ENCODE results near the gene SLC9C2. TPM values are rescaled to one million over a fixed set of nuclear protein-coding genes. Genes with fewer than 3 reads are reported as not detected.

SLC9C2 gene
- polyA plus RNA-seq, 1 donor from 2014 or later: 0.31 TPM

DNA sequence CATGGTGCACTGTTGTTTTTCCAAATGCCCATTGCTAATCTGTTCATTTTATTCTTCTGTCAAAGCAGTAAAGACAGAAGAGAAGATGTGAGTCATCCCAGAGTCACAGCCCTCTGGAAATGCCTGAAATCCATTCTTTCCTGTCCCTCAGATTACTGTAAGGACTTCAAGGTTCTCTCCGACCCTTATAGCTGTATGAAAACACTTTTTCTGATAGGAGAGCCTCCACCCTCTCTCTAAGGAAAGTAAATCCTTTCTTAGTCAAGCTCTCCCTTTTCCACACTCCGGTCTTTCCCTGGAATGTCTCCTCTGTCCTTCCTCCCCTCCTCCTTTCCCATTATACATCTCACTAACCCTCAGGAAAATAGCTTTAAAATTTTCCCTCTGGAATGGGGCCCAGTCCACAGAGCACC lies 129.3 kb downstream of the SLC9C2 start:
- Histone ChIP-seq H3K79me2 (replicated peaks; ENCODE audit: insufficient read depth, low read length) (peaks cover 8% of the 10 kb centered on the region), H3K27ac (ENCODE audit: low read length) (no peak overlapping the region), H3K27me3 (ENCODE audit: insufficient read depth, low read depth, low read length) (no peaks in the 10 kb centered on the region), H3K4me3 (ENCODE audit: low read length) (no peak overlapping the region), H3K9ac (ENCODE audit: low read length) (no peak overlapping the region), H3K4me2 (ENCODE audit: low read length) (no peak overlapping the region), H3K9me2 (ENCODE audit: insufficient read depth, low read length) (no peaks in the 10 kb centered on the region), H4K20me1 (ENCODE audit: insufficient read depth) (no peaks in the 10 kb centered on the region), H3K36me3 (ENCODE audit: insufficient read depth, low read length) (no peaks in the 10 kb centered on the region), H2AFZ (ENCODE audit: low read depth, low read length) (no peak overlapping the region), H3K9me3 (ENCODE audit: low read length) (no peaks in the 10 kb centered on the region), H3F3A (ENCODE audit: insufficient read depth, low read length, poor library complexity, severe bottlenecking) (no peaks in the 10 kb centered on the region)
- TF ChIP-seq EZH2 (IDR thresholded peaks at IDR 0.05; ENCODE audit: borderline replicate concordance, insufficient read depth, low read length, poor library complexity, severe bottlenecking) (no peak), EP300 (conservative IDR thresholded peaks at IDR 0.05; ENCODE audit: poor library complexity, severe bottlenecking) (no peak), RAD21 (conservative IDR thresholded peaks at IDR 0.05) (no peak), MXI1 (conservative IDR thresholded peaks at IDR 0.05; ENCODE audit: poor library complexity, severe bottlenecking) (no peak), POLR2AphosphoS5 (IDR thresholded peaks at IDR 0.05) (no peak), SMC3 (conservative IDR thresholded peaks at IDR 0.05; ENCODE audit: poor library complexity) (no peak), TAF1 (IDR thresholded peaks at IDR 0.05; ENCODE audit: low read depth) (no peak)
- TF ChIP-seq, protein P1, sequence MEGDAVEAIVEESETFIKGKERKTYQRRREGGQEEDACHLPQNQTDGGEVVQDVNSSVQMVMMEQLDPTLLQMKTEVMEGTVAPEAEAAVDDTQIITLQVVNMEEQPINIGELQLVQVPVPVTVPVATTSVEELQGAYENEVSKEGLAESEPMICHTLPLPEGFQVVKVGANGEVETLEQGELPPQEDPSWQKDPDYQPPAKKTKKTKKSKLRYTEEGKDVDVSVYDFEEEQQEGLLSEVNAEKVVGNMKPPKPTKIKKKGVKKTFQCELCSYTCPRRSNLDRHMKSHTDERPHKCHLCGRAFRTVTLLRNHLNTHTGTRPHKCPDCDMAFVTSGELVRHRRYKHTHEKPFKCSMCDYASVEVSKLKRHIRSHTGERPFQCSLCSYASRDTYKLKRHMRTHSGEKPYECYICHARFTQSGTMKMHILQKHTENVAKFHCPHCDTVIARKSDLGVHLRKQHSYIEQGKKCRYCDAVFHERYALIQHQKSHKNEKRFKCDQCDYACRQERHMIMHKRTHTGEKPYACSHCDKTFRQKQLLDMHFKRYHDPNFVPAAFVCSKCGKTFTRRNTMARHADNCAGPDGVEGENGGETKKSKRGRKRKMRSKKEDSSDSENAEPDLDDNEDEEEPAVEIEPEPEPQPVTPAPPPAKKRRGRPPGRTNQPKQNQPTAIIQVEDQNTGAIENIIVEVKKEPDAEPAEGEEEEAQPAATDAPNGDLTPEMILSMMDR (IDR thresholded peaks at IDR 0.05; ENCODE audit: poor library complexity, severe bottlenecking): no peak
- TF ChIP-seq, protein P2, sequence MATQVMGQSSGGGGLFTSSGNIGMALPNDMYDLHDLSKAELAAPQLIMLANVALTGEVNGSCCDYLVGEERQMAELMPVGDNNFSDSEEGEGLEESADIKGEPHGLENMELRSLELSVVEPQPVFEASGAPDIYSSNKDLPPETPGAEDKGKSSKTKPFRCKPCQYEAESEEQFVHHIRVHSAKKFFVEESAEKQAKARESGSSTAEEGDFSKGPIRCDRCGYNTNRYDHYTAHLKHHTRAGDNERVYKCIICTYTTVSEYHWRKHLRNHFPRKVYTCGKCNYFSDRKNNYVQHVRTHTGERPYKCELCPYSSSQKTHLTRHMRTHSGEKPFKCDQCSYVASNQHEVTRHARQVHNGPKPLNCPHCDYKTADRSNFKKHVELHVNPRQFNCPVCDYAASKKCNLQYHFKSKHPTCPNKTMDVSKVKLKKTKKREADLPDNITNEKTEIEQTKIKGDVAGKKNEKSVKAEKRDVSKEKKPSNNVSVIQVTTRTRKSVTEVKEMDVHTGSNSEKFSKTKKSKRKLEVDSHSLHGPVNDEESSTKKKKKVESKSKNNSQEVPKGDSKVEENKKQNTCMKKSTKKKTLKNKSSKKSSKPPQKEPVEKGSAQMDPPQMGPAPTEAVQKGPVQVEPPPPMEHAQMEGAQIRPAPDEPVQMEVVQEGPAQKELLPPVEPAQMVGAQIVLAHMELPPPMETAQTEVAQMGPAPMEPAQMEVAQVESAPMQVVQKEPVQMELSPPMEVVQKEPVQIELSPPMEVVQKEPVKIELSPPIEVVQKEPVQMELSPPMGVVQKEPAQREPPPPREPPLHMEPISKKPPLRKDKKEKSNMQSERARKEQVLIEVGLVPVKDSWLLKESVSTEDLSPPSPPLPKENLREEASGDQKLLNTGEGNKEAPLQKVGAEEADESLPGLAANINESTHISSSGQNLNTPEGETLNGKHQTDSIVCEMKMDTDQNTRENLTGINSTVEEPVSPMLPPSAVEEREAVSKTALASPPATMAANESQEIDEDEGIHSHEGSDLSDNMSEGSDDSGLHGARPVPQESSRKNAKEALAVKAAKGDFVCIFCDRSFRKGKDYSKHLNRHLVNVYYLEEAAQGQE (IDR thresholded peaks at IDR 0.05; ENCODE audit: borderline replicate concordance): no peak

DNA sequence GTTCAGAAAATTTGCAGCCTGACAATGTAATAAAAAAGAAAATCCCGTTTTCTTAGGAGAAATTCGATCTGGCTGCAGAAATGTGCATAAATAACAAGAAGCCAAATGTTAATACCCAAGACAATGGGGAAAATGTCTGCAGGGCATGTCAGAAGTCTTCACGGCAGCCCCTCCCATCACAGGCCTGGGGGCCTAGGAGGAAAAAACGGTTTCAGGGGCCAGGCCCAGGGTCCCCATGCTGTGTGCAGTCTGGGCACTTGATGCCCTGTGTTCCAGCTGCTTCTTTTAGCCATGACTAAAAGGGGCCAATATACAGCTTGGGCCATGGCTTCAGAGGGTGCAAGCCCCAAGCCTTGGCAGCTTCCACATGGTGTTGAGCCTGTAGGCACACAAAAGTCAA lies 132.3 kb downstream of the SLC9C2 start:
- no peaks in the 10 kb centered on the region for H3K9me2 ChIP-seq (ENCODE audit: insufficient read depth, low read length)
- H3K27ac ChIP-seq (ENCODE audit: low read length): no peak overlapping the region
- TF ChIP-seq EP300 (conservative IDR thresholded peaks at IDR 0.05; ENCODE audit: poor library complexity, severe bottlenecking) (no peak), EZH2 (IDR thresholded peaks at IDR 0.05; ENCODE audit: borderline replicate concordance, insufficient read depth, low read length, poor library complexity, severe bottlenecking) (no peak), POLR2AphosphoS5 (IDR thresholded peaks at IDR 0.05) (no peak), SMC3 (conservative IDR thresholded peaks at IDR 0.05; ENCODE audit: poor library complexity) (no peak), RAD21 (conservative IDR thresholded peaks at IDR 0.05) (no peak)
- TF ChIP-seq, protein P1 (IDR thresholded peaks at IDR 0.05; ENCODE audit: poor library complexity, severe bottlenecking): no peak
- H3K36me3 ChIP-seq (ENCODE audit: insufficient read depth, low read length): no peaks in the 10 kb centered on the region
- H3K4me3 ChIP-seq (ENCODE audit: low read length): no peak overlapping the region
- H4K20me1 ChIP-seq (ENCODE audit: insufficient read depth): no peaks in the 10 kb centered on the region
- no peak overlapping the region for H3K4me2 ChIP-seq (ENCODE audit: low read length)
- H3K79me2 ChIP-seq (replicated peaks; ENCODE audit: insufficient read depth, low read length): no peaks in the 10 kb centered on the region
- H3K9me3 ChIP-seq (ENCODE audit: low read length): no peaks in the 10 kb centered on the region
- no peaks in the 10 kb centered on the region for H3K27me3 ChIP-seq (ENCODE audit: insufficient read depth, low read depth, low read length)
- no peak overlapping the region for H3K9ac ChIP-seq (ENCODE audit: low read length)
- no peak overlapping the region for H2AFZ ChIP-seq (ENCODE audit: low read depth, low read length)
- no peaks in the 10 kb centered on the region for H3F3A ChIP-seq (ENCODE audit: insufficient read depth, low read length, poor library complexity, severe bottlenecking)

All from neural cell (in vitro differentiated cells).